Mammary epithelial cell (primary cell): ENCODE data around the gene AP4S1.

Source experiments
- CTCF ChIP-seq, 2 donors: IDR thresholded peaks in 1 of 2; conservative IDR thresholded peaks in 1 of 2; 2 replicates each; pipeline ENCODE4 v1.5.1; 2011 to 2012; ENCODE audit warnings: inconsistent platforms in 2 of 2, low read length in 2 of 2, mild to moderate bottlenecking in 2 of 2, control low read depth in 1 of 2, low read depth in 1 of 2; ENCODE audit not compliant: insufficient read depth in 1 of 2; ENCODE audit errors: extremely low read depth in 1 of 2
- EZH2 ChIP-seq: IDR thresholded peaks from 2 replicates; pipeline ENCODE4 v1.6.1; 2012; ENCODE audit warnings: low read length, inconsistent platforms, borderline replicate concordance

DNA sequence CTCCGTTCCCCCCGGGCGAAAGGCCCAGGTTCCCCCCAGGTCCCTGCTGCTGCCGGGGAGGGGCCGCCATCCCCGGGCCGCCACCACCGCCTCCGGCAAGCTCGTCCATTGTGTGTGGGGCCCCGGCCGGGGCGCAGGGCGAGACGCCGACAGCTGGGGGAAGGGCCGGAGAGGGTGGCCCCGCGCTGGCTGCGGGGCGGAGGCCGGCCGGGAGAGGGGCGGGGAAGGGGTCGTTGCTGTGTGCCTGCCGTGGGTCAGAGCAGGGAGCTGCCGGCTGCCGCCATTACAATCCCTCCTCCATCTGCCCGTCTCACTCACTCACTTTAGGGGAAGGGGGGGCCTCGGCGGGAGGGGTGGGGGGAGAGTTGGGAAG is 614 bp downstream of the AP4S1 start, which contains the start of gene STRN3:
- TF ChIP-seq CTCF (conservative IDR thresholded peaks at IDR 0.05 in 1 of 2, IDR thresholded peaks at IDR 0.05 in 1 of 2; ENCODE audit: extremely low read depth in 1 of 2, insufficient read depth in 1 of 2, low read depth in 1 of 2, low read length in 2 of 2) (no peak), EZH2 (no peak)
